Endodermal cell (in vitro differentiated cells): ENCODE data around the gene RASA2. TPM values are rescaled to one million over a fixed set of nuclear protein-coding genes. Genes with fewer than 3 reads are reported as not detected.
A peak's percentile ranks its signal among the peaks of the same experiment; 100 is the strongest.

Experiments
- DNase-seq: peaks from one replicate; pipeline ENCODE4 v3.0.0-alpha.2; 2017
- H3K27ac ChIP-seq: 2 replicates; pipeline ENCODE4 v1.5.1; 2013; ENCODE audit warnings: mild to moderate bottlenecking, low read depth, low read length, moderate library complexity
- H3K27me3 ChIP-seq: 2 replicates; pipeline ENCODE4 v1.6.1; 2013; ENCODE audit warnings: mild to moderate bottlenecking, low read length, moderate library complexity; ENCODE audit not compliant: insufficient read depth, control insufficient read depth, poor library complexity, severe bottlenecking
- H3K36me3 ChIP-seq: 2 replicates; pipeline ENCODE4 v1.7.0; 2013; ENCODE audit warnings: mild to moderate bottlenecking, low read length, moderate library complexity; ENCODE audit not compliant: control insufficient read depth, insufficient read depth
- H3K4me1 ChIP-seq: one replicate; pipeline ENCODE4 v1.7.0; 2013; ENCODE audit warnings: low read length; ENCODE audit not compliant: control insufficient read depth, insufficient read depth
- H3K4me3 ChIP-seq: 2 replicates; pipeline ENCODE4 v1.5.1; 2013; ENCODE audit warnings: mild to moderate bottlenecking, low read length, moderate library complexity
- H3K9ac ChIP-seq: 2 replicates; pipeline ENCODE4 v1.6.1; 2013; ENCODE audit warnings: mild to moderate bottlenecking, low read length, moderate library complexity; ENCODE audit not compliant: poor library complexity, severe bottlenecking; ENCODE audit errors: extremely low read depth
- H3K9me3 ChIP-seq: 2 replicates; pipeline ENCODE4 v1.6.1; 2013; ENCODE audit warnings: mild to moderate bottlenecking, low read length, moderate library complexity; ENCODE audit not compliant: control insufficient read depth
- H3K27ac Mint-ChIP-seq: 2 replicates; pipeline ENCODE4 v1.8.0; 2020; ENCODE audit warnings: mixed read lengths
- H3K27me3 Mint-ChIP-seq: 2 replicates; pipeline ENCODE4 v1.8.0; 2021; ENCODE audit warnings: mild to moderate bottlenecking, mixed read lengths; ENCODE audit not compliant: insufficient read depth
- H3K36me3 Mint-ChIP-seq: 2 replicates; pipeline ENCODE4 v1.8.0; 2020; ENCODE audit warnings: low read depth, mixed read lengths
- H3K4me1 Mint-ChIP-seq: 2 replicates; pipeline ENCODE4 v1.8.0; 2020; ENCODE audit warnings: mixed read lengths
- H3K4me3 Mint-ChIP-seq: 2 replicates; pipeline ENCODE4 v1.8.0; 2020; ENCODE audit warnings: mild to moderate bottlenecking, moderate library complexity, mixed read lengths
- H3K9me3 Mint-ChIP-seq: 2 replicates; pipeline ENCODE4 v1.8.0; 2020; ENCODE audit warnings: mild to moderate bottlenecking, mixed read lengths
- WGBS, 2 experiments: methylation state at CpG; one replicate each; pipeline versions ENCODE4 v1.1.5 to v1.1.7; 2013; ENCODE audit warnings: missing lambda C conversion rate in 2 of 2, mixed read lengths in 1 of 2; ENCODE audit not compliant: insufficient coverage in 1 of 2, insufficient read length in 1 of 2; 5-methylcytosine and 5-hydroxymethylcytosine counted together
- total RNA-seq, 2 donors: library from RNA; stranded (reverse); fragmentation: NEBNext Ultra II Directional in 1 of 2; extraction: Animal tissue kit (Norgen Biotek cat#: 25700) in 1 of 2; gene quantifications; 2 replicates in 1 of 2; 3 replicates in 1 of 2; pipeline ENCODE4 v1.2.1, GENCODE V29; 2021
- TF ChIP-seq, protein P1 (sequence below): fragments of 200-600 bp; sonication (generic); conservative IDR thresholded peaks from 2 replicates; pipeline ENCODE4 v1.5.0; 2021; ENCODE audit warnings: antibody characterized with exemption, mild to moderate bottlenecking

RASA2 gene
- total RNA-seq, 2 donors from 2014 or later, result 20.5 to 25.0 TPM

DNA sequence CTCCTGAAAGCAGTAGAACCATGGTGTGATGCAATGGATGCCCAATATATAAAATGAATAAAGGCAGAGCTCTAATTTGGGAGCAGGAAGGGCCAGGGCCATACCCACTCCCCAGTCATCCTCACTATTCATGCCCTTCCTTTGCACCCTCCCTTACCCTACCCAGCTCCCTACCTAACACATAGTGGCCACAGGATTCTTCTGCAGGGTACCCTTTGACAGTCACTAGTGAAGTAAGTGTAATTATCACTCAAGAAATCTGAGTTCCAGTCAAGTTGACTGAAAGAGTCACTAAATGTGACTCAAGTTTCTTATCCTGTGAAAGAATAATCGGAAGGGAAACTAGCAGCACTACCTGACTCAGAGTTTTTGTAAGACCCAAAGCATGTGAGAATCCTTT is 69.2 kb downstream of the RASA2 start:
- Histone ChIP-seq H3K4me3 (no peak overlapping the region), H3K4me1 (no peaks in the 10 kb centered on the region), H3K9me3 (no peaks in the 10 kb centered on the region), H3K27ac (no peak overlapping the region), H3K27me3 (no peaks in the 10 kb centered on the region), H3K9ac (no peak overlapping the region), H3K36me3 (peaks cover 51% of the 10 kb centered on the region)
- Mint-ChIP-seq H3K4me3 (no peak overlapping the region), H3K27ac (no peak overlapping the region), H3K9me3 (no peaks in the 10 kb centered on the region), H3K36me3 (peaks cover 5% of the 10 kb centered on the region), H3K4me1 (no peaks in the 10 kb centered on the region), H3K27me3 (no peaks in the 10 kb centered on the region)
- no peak for DNase-seq
- 95 to 100% methylated on average over 1 of the region's 1 CpG for WGBS, 2 experiments
- TF ChIP-seq, protein P1, sequence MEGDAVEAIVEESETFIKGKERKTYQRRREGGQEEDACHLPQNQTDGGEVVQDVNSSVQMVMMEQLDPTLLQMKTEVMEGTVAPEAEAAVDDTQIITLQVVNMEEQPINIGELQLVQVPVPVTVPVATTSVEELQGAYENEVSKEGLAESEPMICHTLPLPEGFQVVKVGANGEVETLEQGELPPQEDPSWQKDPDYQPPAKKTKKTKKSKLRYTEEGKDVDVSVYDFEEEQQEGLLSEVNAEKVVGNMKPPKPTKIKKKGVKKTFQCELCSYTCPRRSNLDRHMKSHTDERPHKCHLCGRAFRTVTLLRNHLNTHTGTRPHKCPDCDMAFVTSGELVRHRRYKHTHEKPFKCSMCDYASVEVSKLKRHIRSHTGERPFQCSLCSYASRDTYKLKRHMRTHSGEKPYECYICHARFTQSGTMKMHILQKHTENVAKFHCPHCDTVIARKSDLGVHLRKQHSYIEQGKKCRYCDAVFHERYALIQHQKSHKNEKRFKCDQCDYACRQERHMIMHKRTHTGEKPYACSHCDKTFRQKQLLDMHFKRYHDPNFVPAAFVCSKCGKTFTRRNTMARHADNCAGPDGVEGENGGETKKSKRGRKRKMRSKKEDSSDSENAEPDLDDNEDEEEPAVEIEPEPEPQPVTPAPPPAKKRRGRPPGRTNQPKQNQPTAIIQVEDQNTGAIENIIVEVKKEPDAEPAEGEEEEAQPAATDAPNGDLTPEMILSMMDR, result no peak

DNA sequence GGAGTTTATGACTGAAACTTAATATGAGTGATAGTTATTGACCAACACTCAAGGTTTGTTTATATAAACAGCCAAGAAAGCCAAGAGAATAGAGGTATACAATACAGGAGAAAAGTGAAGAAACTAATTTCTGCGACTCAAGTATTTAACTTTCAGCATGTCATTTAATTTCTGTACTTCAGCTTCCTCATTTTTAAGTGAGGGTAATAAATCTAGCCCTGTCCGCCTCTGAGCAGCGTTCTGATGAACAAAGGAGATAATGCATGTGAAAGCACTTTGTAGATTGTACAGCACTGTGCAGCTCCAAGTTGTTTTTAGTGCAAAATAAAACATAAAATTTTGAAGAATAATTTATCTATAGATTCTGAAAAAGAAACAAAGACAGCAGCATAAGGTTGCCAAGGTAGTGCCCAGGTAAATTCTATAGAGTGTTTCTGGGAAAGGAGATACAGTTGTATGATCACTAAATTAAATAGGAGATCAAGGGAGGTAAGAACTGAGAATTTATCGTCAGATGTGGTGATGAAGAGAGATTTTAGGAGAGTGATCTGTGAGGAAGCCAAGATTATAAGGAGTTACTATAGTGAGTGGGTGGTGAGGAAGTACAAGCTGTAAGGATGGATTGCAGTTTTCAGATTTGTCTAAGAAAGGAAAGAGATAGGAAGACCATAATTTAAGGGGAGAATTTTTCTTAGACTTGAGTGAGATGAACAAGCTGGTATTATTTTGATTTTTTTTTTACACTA is 71.3 kb downstream of the RASA2 start:
- H3K27me3 ChIP-seq, result no peaks in the 10 kb centered on the region
- peaks cover 9% of the 10 kb centered on the region for H3K36me3 Mint-ChIP-seq
- peaks cover 58% of the 10 kb centered on the region for H3K36me3 ChIP-seq
- 86 to 97% methylated on average over 3 to 4 of the region's 4 CpGs for WGBS, 2 experiments
- H3K27me3 Mint-ChIP-seq, result no peaks in the 10 kb centered on the region
- H3K9me3 Mint-ChIP-seq, result no peaks in the 10 kb centered on the region
- H3K4me3 ChIP-seq, result no peak overlapping the region
- no peak overlapping the region for H3K9ac ChIP-seq
- H3K9me3 ChIP-seq, result no peaks in the 10 kb centered on the region
- no peak overlapping the region for H3K4me3 Mint-ChIP-seq
- no peak overlapping the region for H3K27ac Mint-ChIP-seq
- no peak for DNase-seq
- no peaks in the 10 kb centered on the region for H3K4me1 Mint-ChIP-seq
- no peaks in the 10 kb centered on the region for H3K4me1 ChIP-seq
- no peak overlapping the region for H3K27ac ChIP-seq
- TF ChIP-seq, protein P1, result no peak

DNA sequence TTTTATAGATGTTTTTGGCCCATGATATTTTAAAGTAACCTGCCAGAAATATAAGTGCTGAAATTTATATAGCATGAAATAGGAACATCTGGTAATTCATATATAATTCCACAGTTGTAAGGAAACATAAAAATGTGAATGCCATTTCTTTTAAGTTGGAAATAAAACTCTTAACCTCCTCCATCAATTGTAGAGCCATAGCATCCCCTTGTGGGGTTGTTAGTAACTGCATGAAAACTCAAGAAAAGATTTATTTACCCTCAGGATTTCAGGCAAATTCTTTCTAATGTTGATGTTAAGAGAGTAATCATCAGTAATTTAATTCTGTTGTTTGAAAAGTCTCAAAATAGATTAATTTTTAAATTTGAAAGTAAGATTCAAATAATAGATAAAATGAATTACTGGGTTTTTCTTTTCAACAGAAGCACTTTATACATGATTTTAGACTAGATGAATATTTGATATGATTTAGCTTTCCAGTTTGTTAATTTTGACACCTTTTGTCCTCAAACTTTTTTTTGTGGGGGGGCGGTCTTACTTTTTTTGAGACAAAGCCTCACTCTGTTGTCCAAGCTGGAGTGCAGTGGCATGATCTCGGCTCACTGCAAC is 74.7 kb downstream of the RASA2 start:
- no peak overlapping the region for H3K27ac ChIP-seq
- no peak overlapping the region for H3K9ac ChIP-seq
- no peak overlapping the region for H3K4me3 ChIP-seq
- Mint-ChIP-seq H3K4me3 (no peak overlapping the region), H3K4me1 (no peaks in the 10 kb centered on the region), H3K27me3 (no peaks in the 10 kb centered on the region), H3K36me3 (peaks cover 20% of the 10 kb centered on the region), H3K9me3 (no peaks in the 10 kb centered on the region), H3K27ac (no peak overlapping the region)
- H3K27me3 ChIP-seq, result no peaks in the 10 kb centered on the region
- WGBS, 2 experiments, result 86 to 94% methylated on average over 2 of the region's 2 CpGs
- peak; percentile 52 for DNase-seq
- H3K4me1 ChIP-seq, result no peaks in the 10 kb centered on the region
- TF ChIP-seq, protein P1, result peak; percentile 98
- no peaks in the 10 kb centered on the region for H3K9me3 ChIP-seq
- H3K36me3 ChIP-seq, result peaks cover 52% of the 10 kb centered on the region
